Caco-2 (cell line): ENCODE measurements around the gene C16orf74. TPM values are rescaled to one million over a fixed set of nuclear protein-coding genes. Genes with fewer than 3 reads are reported as not detected.

Source experiments
- BruUV-seq: library from RNA; stranded (reverse); fragments of 400-500 nt; replicated peaks from 2 replicates; lab custom pipeline; 2021; lab: Mats Ljungman, UMichigan
- CTCF ChIA-PET: fragments of 300-600 bp; sonication (Branson Sonifier 250); formaldehyde crosslinking; loops from one replicate; lab custom pipeline; 2022; ENCODE audit warnings: antibody characterized with exemption; lab: Charles Lee
- POLR2A ChIA-PET: fragments of 300-600 bp; sonication (Branson Sonifier 250); formaldehyde crosslinking; loops from one replicate; lab custom pipeline; 2022; ENCODE audit warnings: antibody characterized with exemption; lab: Charles Lee
- DNase-seq, 2 experiments: peaks; one replicate each; pipeline versions ENCODE4 v3.0.0 to v3.0.0-alpha.2; 2020 to 2022
- H3K27me3 ChIP-seq: replicated peaks from 2 replicates; pipeline ENCODE4 v1.6.0; 2011; ENCODE audit warnings: low read length; ENCODE audit not compliant: control insufficient read depth, insufficient read depth
- H3K36me3 ChIP-seq: 2 replicates; pipeline ENCODE4 v1.5.1; 2011; ENCODE audit warnings: low read length; ENCODE audit not compliant: control insufficient read depth, insufficient read depth
- H3K4me1 ChIP-seq: fragments of 250-450 bp; sonication (Bioruptor Pico); 2 replicates; pipeline ENCODE4 v1.5.1; 2020; ENCODE audit warnings: mild to moderate bottlenecking
- H3K4me3 ChIP-seq: 2 replicates; pipeline ENCODE4 v1.5.1; 2011; ENCODE audit warnings: low read depth, mild to moderate bottlenecking, control low read depth, low read length
- H3K9me3 ChIP-seq: fragments of 250-450 bp; sonication (Bioruptor Pico); 2 replicates; pipeline ENCODE4 v1.5.1; 2020; ENCODE audit warnings: mild to moderate bottlenecking, moderate library complexity
- H3K27ac Mint-ChIP-seq: one replicate; pipeline ENCODE4 v1.8.0; 2022; ENCODE audit warnings: mixed read lengths; ENCODE audit not compliant: unreplicated experiment
- H3K27me3 Mint-ChIP-seq: one replicate; pipeline ENCODE4 v1.8.0; 2022; ENCODE audit warnings: mixed read lengths; ENCODE audit not compliant: insufficient read depth, unreplicated experiment
- H3K36me3 Mint-ChIP-seq: one replicate; pipeline ENCODE4 v1.8.0; 2022; ENCODE audit warnings: mild to moderate bottlenecking, mixed read lengths; ENCODE audit not compliant: insufficient read depth, unreplicated experiment
- H3K4me1 Mint-ChIP-seq: one replicate; pipeline ENCODE4 v1.8.0; 2022; ENCODE audit warnings: low read depth, mixed read lengths; ENCODE audit not compliant: unreplicated experiment
- H3K4me3 Mint-ChIP-seq: one replicate; pipeline ENCODE4 v1.8.0; 2022; ENCODE audit warnings: mild to moderate bottlenecking, moderate library complexity, mixed read lengths; ENCODE audit not compliant: unreplicated experiment
- H3K9me3 Mint-ChIP-seq: one replicate; pipeline ENCODE4 v1.8.0; 2022; ENCODE audit warnings: mixed read lengths; ENCODE audit not compliant: unreplicated experiment
- intact Hi-C: fragments of 100-400 bp; cut with micrococcal nuclease; formaldehyde crosslinking; loops from one replicate; pipeline ENCODE4 v1.10.0; 2022; ENCODE audit not compliant: unreplicated experiment
- total RNA-seq: library from RNA; stranded (reverse); gene quantifications from 2 replicates; pipeline ENCODE4 v1.2.3, GENCODE V29; 2022
- TF ChIP-seq, protein P1 (sequence below), 2 experiments: fragments of 200-600 bp in 1 of 2; IDR thresholded peaks; 1 replicate in 1 of 2; 2 replicates in 1 of 2; pipeline versions ENCODE4 v1.5.1 to v1.8.0; 2011 to 2022; ENCODE audit warnings: antibody characterized with exemption in 1 of 2, control low read depth in 1 of 2, inconsistent platforms in 1 of 2, low read depth in 1 of 2, low read length in 1 of 2, mild to moderate bottlenecking in 1 of 2, moderate library complexity in 1 of 2; ENCODE audit not compliant: insufficient read depth in 1 of 2, severe bottlenecking in 1 of 2, unreplicated experiment in 1 of 2

C16orf74 gene
- total RNA-seq, 1 experiment from 2014 or later, result 4.0 TPM

GRCh38 chr16:85673529-85674417 lies 77.1 kb downstream of the C16orf74 start:
- Mint-ChIP-seq H3K9me3 (no peaks in the 10 kb centered on the region), H3K27ac (peak overlapping the region; percentile 5), H3K4me1 (no peaks in the 10 kb centered on the region), H3K4me3 (peak overlapping the region; percentile 23), H3K36me3 (peaks cover 96% of the 10 kb centered on the region), H3K27me3 (no peaks in the 10 kb centered on the region)
- Histone ChIP-seq H3K4me1 (peaks cover 7% of the 10 kb centered on the region; the same call in 1 of the 2 replicates), H3K9me3 (no peaks in the 10 kb centered on the region), H3K36me3 (peaks cover 23% of the 10 kb centered on the region), H3K4me3 (no peak overlapping the region), H3K27me3 (no peaks in the 10 kb centered on the region)
- intact Hi-C loops, result no loop called here
- no TSS peak for BruUV-seq
- TF ChIP-seq, protein P1, sequence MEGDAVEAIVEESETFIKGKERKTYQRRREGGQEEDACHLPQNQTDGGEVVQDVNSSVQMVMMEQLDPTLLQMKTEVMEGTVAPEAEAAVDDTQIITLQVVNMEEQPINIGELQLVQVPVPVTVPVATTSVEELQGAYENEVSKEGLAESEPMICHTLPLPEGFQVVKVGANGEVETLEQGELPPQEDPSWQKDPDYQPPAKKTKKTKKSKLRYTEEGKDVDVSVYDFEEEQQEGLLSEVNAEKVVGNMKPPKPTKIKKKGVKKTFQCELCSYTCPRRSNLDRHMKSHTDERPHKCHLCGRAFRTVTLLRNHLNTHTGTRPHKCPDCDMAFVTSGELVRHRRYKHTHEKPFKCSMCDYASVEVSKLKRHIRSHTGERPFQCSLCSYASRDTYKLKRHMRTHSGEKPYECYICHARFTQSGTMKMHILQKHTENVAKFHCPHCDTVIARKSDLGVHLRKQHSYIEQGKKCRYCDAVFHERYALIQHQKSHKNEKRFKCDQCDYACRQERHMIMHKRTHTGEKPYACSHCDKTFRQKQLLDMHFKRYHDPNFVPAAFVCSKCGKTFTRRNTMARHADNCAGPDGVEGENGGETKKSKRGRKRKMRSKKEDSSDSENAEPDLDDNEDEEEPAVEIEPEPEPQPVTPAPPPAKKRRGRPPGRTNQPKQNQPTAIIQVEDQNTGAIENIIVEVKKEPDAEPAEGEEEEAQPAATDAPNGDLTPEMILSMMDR (IDR thresholded peaks at IDR 0.05; ENCODE audit: insufficient read depth in 1 of 2, low read depth in 1 of 2, low read length in 1 of 2, severe bottlenecking in 1 of 2, unreplicated experiment in 1 of 2), result no peak
- DNase-seq, result no peak
- CTCF ChIA-PET, result interaction anchor here (0.9 to 3.7 kb wide), 2 partner anchors 12 to 44 kb away, joined by 4 to 36 read pairs; no protein-coding TSS in a partner anchor
- POLR2A ChIA-PET, result no interaction called here

- TF ChIP-seq, protein P1 (IDR thresholded peaks at IDR 0.05; ENCODE audit: insufficient read depth in 1 of 2, low read depth in 1 of 2, low read length in 1 of 2, severe bottlenecking in 1 of 2, unreplicated experiment in 1 of 2), result no peak
- Mint-ChIP-seq H3K27me3 (no peaks in the 10 kb centered on the region), H3K4me1 (no peaks in the 10 kb centered on the region), H3K27ac (no peak overlapping the region), H3K36me3 (peaks cover 100% of the 10 kb centered on the region), H3K4me3 (no peak overlapping the region), H3K9me3 (no peaks in the 10 kb centered on the region)
- BruUV-seq, result no TSS peak
- Histone ChIP-seq H3K27me3 (no peaks in the 10 kb centered on the region), H3K36me3 (peaks cover 22% of the 10 kb centered on the region), H3K9me3 (no peaks in the 10 kb centered on the region), H3K4me3 (no peak overlapping the region), H3K4me1 (no peaks in the 10 kb centered on the region)
- intact Hi-C loops, result no loop called here
- POLR2A ChIA-PET, result no interaction called here
- CTCF ChIA-PET, result no interaction called here
- DNase-seq, result no peak
Observed at GRCh38 chr16:85670840-85671239, 80.1 kb downstream of the C16orf74 start.

DNA sequence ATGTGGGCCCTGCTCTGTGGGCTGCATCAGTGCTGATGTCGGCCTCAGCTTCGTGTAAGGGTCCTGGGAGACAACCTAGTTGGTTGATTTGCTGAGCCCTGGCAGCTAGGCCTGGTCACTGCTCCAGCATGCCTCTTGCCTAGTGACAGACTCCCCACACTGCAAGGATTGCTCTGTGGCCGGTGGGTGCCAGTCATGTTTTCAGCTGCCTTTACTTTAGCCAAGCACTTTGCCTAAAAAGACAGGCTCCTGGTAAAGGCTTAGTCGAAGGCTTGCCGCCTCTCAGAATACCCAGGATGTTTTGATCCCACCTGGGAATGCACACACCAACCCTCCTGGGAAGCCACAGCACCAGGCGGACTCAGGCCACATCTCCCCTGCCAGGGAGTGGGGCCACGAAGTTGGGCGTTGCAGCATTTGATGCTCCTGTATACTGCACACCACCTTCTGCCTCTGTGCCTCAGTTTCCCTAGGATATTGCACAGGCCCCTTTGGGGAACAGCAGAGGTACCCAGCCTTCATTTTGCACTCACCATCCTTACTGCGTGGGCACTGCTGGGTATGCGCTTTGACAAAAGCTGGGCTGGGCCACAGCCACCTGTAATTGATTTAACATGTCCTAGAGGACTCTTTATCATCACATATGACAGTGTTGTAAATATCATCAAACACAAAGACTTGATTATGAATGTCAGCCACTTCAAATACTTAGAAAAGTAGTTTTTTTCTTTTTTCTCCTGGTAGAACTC lies 82.0 kb downstream of the C16orf74 start:
- Histone ChIP-seq H3K9me3 (no peaks in the 10 kb centered on the region), H3K4me3 (no peak overlapping the region), H3K4me1 (no peaks in the 10 kb centered on the region), H3K27me3 (no peaks in the 10 kb centered on the region), H3K36me3 (peaks cover 19% of the 10 kb centered on the region)
- CTCF ChIA-PET, result no interaction called here
- Mint-ChIP-seq H3K4me1 (no peaks in the 10 kb centered on the region), H3K9me3 (no peaks in the 10 kb centered on the region), H3K27ac (no peak overlapping the region), H3K27me3 (no peaks in the 10 kb centered on the region), H3K4me3 (no peak overlapping the region), H3K36me3 (peaks cover 100% of the 10 kb centered on the region)
- TF ChIP-seq, protein P1 (IDR thresholded peaks at IDR 0.05; ENCODE audit: insufficient read depth in 1 of 2, low read depth in 1 of 2, low read length in 1 of 2, severe bottlenecking in 1 of 2, unreplicated experiment in 1 of 2), result no peak
- POLR2A ChIA-PET, result no interaction called here
- intact Hi-C loops, result no loop called here
- no peak for DNase-seq
- no TSS peak for BruUV-seq
